KOPT-K1 (cell line): ENCODE measurements around the gene HYOU1.
A peak's percentile ranks its signal among the peaks of the same experiment; 100 is the strongest.

Experiments
- H3K27ac ChIP-seq: fragments of 200-600 bp; sonication (generic); 2 replicates; pipeline ENCODE4 v1.5.1; 2016; ENCODE audit warnings: antibody characterized with exemption, mild to moderate bottlenecking, low read depth, low read length; ENCODE audit not compliant: poor library complexity, severe bottlenecking
- H3K36me3 ChIP-seq: fragments of 200-600 bp; sonication (generic); 2 replicates; pipeline ENCODE4 v1.5.1; 2017; ENCODE audit warnings: antibody characterized with exemption, mild to moderate bottlenecking, low read length, moderate library complexity; ENCODE audit not compliant: insufficient read depth
- H3K9me3 ChIP-seq: fragments of 200-600 bp; sonication (generic); 2 replicates; pipeline ENCODE4 v1.5.1; 2017; ENCODE audit warnings: antibody characterized with exemption, low read length, mild to moderate bottlenecking; ENCODE audit not compliant: insufficient read depth, poor library complexity, severe bottlenecking

The HYOU1 gene

GRCh38 chr11:119091966-119092879 is 35.2 kb upstream of the HYOU1 start:
- Histone ChIP-seq H3K27ac (peak overlapping the region; percentile 96), H3K9me3 (no peaks in the 10 kb centered on the region), H3K36me3 (peaks cover 51% of the 10 kb centered on the region)

- Histone ChIP-seq H3K27ac (no peak overlapping the region), H3K36me3 (peaks cover 41% of the 10 kb centered on the region)
Measured at GRCh38 chr11:119091178-119091577, 34.2 kb upstream of the HYOU1 start.

GRCh38 chr11:119089319-119089718 is 32.3 kb upstream of the HYOU1 start:
- peaks cover 39% of the 10 kb centered on the region for H3K36me3 ChIP-seq
- no peak overlapping the region for H3K27ac ChIP-seq
- no peaks in the 10 kb centered on the region for H3K9me3 ChIP-seq

More at GRCh38 chr11:119091178-119091577, 34.2 kb upstream of the HYOU1 start:
- no peaks in the 10 kb centered on the region for H3K9me3 ChIP-seq

- no peaks in the 10 kb centered on the region for H3K9me3 ChIP-seq
- peaks cover 30% of the 10 kb centered on the region for H3K36me3 ChIP-seq
- no peak overlapping the region for H3K27ac ChIP-seq
Measured at GRCh38 chr11:119088406-119088805, 31.4 kb upstream of the HYOU1 start.

- peaks cover 24% of the 10 kb centered on the region for H3K36me3 ChIP-seq
- H3K27ac ChIP-seq = peak overlapping the region; percentile 48
- no peaks in the 10 kb centered on the region for H3K9me3 ChIP-seq
Measured at GRCh38 chr11:119087747-119088241, 30.8 kb upstream of the HYOU1 start.

GRCh38 chr11:119087123-119087522 is 30.1 kb upstream of the HYOU1 start:
- peak overlapping the region; percentile 48 for H3K27ac ChIP-seq
- no peaks in the 10 kb centered on the region for H3K9me3 ChIP-seq
- peaks cover 23% of the 10 kb centered on the region for H3K36me3 ChIP-seq

- peaks cover 27% of the 10 kb centered on the region for H3K36me3 ChIP-seq
- no peaks in the 10 kb centered on the region for H3K9me3 ChIP-seq
- peak overlapping the region; percentile 86 for H3K27ac ChIP-seq
Measured at GRCh38 chr11:119085437-119085847, 28.4 kb upstream of the HYOU1 start.

- Histone ChIP-seq H3K9me3 (no peaks in the 10 kb centered on the region), H3K36me3 (peaks cover 32% of the 10 kb centered on the region), H3K27ac (peak within 1 kb of the TSS; percentile 86)
Measured at GRCh38 chr11:119084663-119085436, 27.8 kb upstream of the HYOU1 start, which contains the start of gene HMBS. Gene HMBS, plus strand, starts transcription at chr11:119084881. Its CDS starts 153 bp downstream, at chr11:119085034.

- H3K9me3 ChIP-seq = no peaks in the 10 kb centered on the region
- no peak overlapping the region for H3K27ac ChIP-seq
- peaks cover 60% of the 10 kb centered on the region for H3K36me3 ChIP-seq
Measured at GRCh38 chr11:119081682-119082260, 24.8 kb upstream of the HYOU1 start.

- H3K27ac ChIP-seq = no peak overlapping the region
- H3K36me3 ChIP-seq = peaks cover 77% of the 10 kb centered on the region
- H3K9me3 ChIP-seq = no peaks in the 10 kb centered on the region
Measured at GRCh38 chr11:119078675-119079420, 21.8 kb upstream of the HYOU1 start.

GRCh38 chr11:119077839-119078238 is 20.8 kb upstream of the HYOU1 start:
- peaks cover 87% of the 10 kb centered on the region for H3K36me3 ChIP-seq
- H3K27ac ChIP-seq = no peak overlapping the region
- H3K9me3 ChIP-seq = no peaks in the 10 kb centered on the region

- Histone ChIP-seq H3K27ac (peak within 1 kb of the TSS; percentile 77), H3K9me3 (no peaks in the 10 kb centered on the region)
Measured at GRCh38 chr11:119067371-119068222, 10.6 kb upstream of the HYOU1 start, which contains the start of gene VPS11. Gene VPS11, plus strand, starts transcription at chr11:119067818. Its CDS starts 6 bp downstream, at chr11:119067824.

GRCh38 chr11:119065369-119065768 is 8.4 kb upstream of the HYOU1 start:
- H3K36me3 ChIP-seq = peaks cover 11% of the 10 kb centered on the region; the same call in 1 of the 2 replicates
- no peaks in the 10 kb centered on the region for H3K9me3 ChIP-seq
- no peak overlapping the region for H3K27ac ChIP-seq

More at GRCh38 chr11:119067371-119068222, 10.6 kb upstream of the HYOU1 start, which contains the start of gene VPS11:
- peaks cover 33% of the 10 kb centered on the region for H3K36me3 ChIP-seq
